Glomerular visceral epithelial cell (primary cell): ENCODE data around the gene EPHB4.
"Not testable (repeated sequence)": the region's sequence is repeated elsewhere in the genome, so short reads cannot be mapped to it uniquely, and the experiment has no call there.

Source experiments
- DNase-seq: peaks from one replicate; pipeline ENCODE4 v3.0.0-alpha.2; 2016; ENCODE audit errors: extremely low spot score

Gene EPHB4

GRCh38 chr7:100822236-100823139 lies 4.8 kb downstream of the EPHB4 start:
- DNase-seq = no peak

GRCh38 chr7:100819586-100819985 lies 7.7 kb downstream of the EPHB4 start:
- no peak for DNase-seq

- DNase-seq = no peak
These were observed 8.5 kb downstream of the EPHB4 start for GRCh38 chr7:100818825-100819224.

- no peak for DNase-seq
These were observed 9.0 kb downstream of the EPHB4 start for GRCh38 chr7:100818366-100818765.

GRCh38 chr7:100817097-100817496 lies 10.2 kb downstream of the EPHB4 start:
- no peak for DNase-seq

GRCh38 chr7:100816515-100816914 lies 10.8 kb downstream of the EPHB4 start:
- not testable (repeated sequence) for DNase-seq

GRCh38 chr7:100812729-100813128 lies 14.6 kb downstream of the EPHB4 start:
- DNase-seq = no peak

- no peak for DNase-seq
These were observed 15.8 kb downstream of the EPHB4 start for GRCh38 chr7:100811480-100811879.

GRCh38 chr7:100808354-100808875 lies 18.9 kb downstream of the EPHB4 start:
- DNase-seq = no peak

GRCh38 chr7:100806883-100807282 lies 20.4 kb downstream of the EPHB4 start:
- not testable (repeated sequence) for DNase-seq

GRCh38 chr7:100806276-100806675 lies 21.0 kb downstream of the EPHB4 start:
- DNase-seq = no peak

GRCh38 chr7:100804681-100805431 lies 22.5 kb downstream of the EPHB4 start:
- no peak for DNase-seq

GRCh38 chr7:100803398-100804161 lies 23.7 kb downstream of the EPHB4 start:
- no peak for DNase-seq

GRCh38 chr7:100802951-100803350 lies 24.4 kb downstream of the EPHB4 start:
- DNase-seq = no peak

GRCh38 chr7:100801833-100802568 lies 25.3 kb downstream of the EPHB4 start:
- peak; percentile 75 for DNase-seq

- peak; percentile 58 for DNase-seq
These were observed 28.1 kb downstream of the EPHB4 start for GRCh38 chr7:100799037-100799896.

- no peak for DNase-seq
These were observed 32.6 kb downstream of the EPHB4 start for GRCh38 chr7:100794741-100795140.

- no peak for DNase-seq
These were observed 33.3 kb downstream of the EPHB4 start for GRCh38 chr7:100793806-100794660.
